ENCODE measurements around the gene PRKCH.

Gene PRKCH

GRCh38 chr14:61537563-61538463, 216.4 kb downstream of the PRKCH start:
- no peak overlapping the region for H3K27ac ChIP-seq (ENCODE audit: low read depth, low read length)
- H2AFZ ChIP-seq (ENCODE audit: low read depth, low read length, severe bottlenecking), result no peak overlapping the region
- no peak overlapping the region for H3K9ac ChIP-seq (ENCODE audit: low read length)
- H3K79me2 ChIP-seq (ENCODE audit: insufficient read depth, low read length), result no peaks in the 10 kb centered on the region
- TF ChIP-seq, protein P1, sequence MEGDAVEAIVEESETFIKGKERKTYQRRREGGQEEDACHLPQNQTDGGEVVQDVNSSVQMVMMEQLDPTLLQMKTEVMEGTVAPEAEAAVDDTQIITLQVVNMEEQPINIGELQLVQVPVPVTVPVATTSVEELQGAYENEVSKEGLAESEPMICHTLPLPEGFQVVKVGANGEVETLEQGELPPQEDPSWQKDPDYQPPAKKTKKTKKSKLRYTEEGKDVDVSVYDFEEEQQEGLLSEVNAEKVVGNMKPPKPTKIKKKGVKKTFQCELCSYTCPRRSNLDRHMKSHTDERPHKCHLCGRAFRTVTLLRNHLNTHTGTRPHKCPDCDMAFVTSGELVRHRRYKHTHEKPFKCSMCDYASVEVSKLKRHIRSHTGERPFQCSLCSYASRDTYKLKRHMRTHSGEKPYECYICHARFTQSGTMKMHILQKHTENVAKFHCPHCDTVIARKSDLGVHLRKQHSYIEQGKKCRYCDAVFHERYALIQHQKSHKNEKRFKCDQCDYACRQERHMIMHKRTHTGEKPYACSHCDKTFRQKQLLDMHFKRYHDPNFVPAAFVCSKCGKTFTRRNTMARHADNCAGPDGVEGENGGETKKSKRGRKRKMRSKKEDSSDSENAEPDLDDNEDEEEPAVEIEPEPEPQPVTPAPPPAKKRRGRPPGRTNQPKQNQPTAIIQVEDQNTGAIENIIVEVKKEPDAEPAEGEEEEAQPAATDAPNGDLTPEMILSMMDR (IDR thresholded peaks at IDR 0.05; ENCODE audit: insufficient read depth, low read length, poor library complexity, severe bottlenecking), result no peak
- TF ChIP-seq EZH2phosphoT487 (conservative IDR thresholded peaks at IDR 0.05; ENCODE audit: low read length), result no peak
- H3K36me3 ChIP-seq (ENCODE audit: low read length), result no peaks in the 10 kb centered on the region
- no peaks in the 10 kb centered on the region for H3K27me3 ChIP-seq (ENCODE audit: low read length)
- H3K9me3 ChIP-seq (ENCODE audit: insufficient read depth, low read length), result no peaks in the 10 kb centered on the region
- no peak overlapping the region for H3K4me2 ChIP-seq (ENCODE audit: low read depth, low read length, poor library complexity, severe bottlenecking)
- H4K20me1 ChIP-seq (ENCODE audit: low read depth, low read length), result no peaks in the 10 kb centered on the region
- H3F3A ChIP-seq (ENCODE audit: insufficient read depth), result no peaks in the 10 kb centered on the region
- no peaks in the 10 kb centered on the region for H3K9me2 ChIP-seq (replicated peaks; ENCODE audit: insufficient read depth, low read length)
- no peak overlapping the region for H3K4me3 ChIP-seq (ENCODE audit: insufficient read depth, low read length, poor library complexity, severe bottlenecking)

- Histone ChIP-seq H3K9me2 (replicated peaks; ENCODE audit: insufficient read depth, low read length) (no peaks in the 10 kb centered on the region), H3K27ac (ENCODE audit: low read depth, low read length) (no peak overlapping the region), H3K36me3 (ENCODE audit: low read length) (no peaks in the 10 kb centered on the region), H2AFZ (ENCODE audit: low read depth, low read length, severe bottlenecking) (no peak overlapping the region), H4K20me1 (ENCODE audit: low read depth, low read length) (no peaks in the 10 kb centered on the region), H3K79me2 (ENCODE audit: insufficient read depth, low read length) (no peaks in the 10 kb centered on the region), H3K4me2 (ENCODE audit: low read depth, low read length, poor library complexity, severe bottlenecking) (no peak overlapping the region), H3F3A (ENCODE audit: insufficient read depth) (no peaks in the 10 kb centered on the region), H3K9ac (ENCODE audit: low read length) (no peak overlapping the region), H3K4me3 (ENCODE audit: insufficient read depth, low read length, poor library complexity, severe bottlenecking) (no peak overlapping the region), H3K9me3 (ENCODE audit: insufficient read depth, low read length) (no peaks in the 10 kb centered on the region), H3K27me3 (ENCODE audit: low read length) (no peaks in the 10 kb centered on the region)
- TF ChIP-seq, protein P1 (IDR thresholded peaks at IDR 0.05; ENCODE audit: insufficient read depth, low read length, poor library complexity, severe bottlenecking), result no peak
- TF ChIP-seq EZH2phosphoT487 (conservative IDR thresholded peaks at IDR 0.05; ENCODE audit: low read length), result no peak
Measured at GRCh38 chr14:61538464-61539022, 217.2 kb downstream of the PRKCH start.

DNA sequence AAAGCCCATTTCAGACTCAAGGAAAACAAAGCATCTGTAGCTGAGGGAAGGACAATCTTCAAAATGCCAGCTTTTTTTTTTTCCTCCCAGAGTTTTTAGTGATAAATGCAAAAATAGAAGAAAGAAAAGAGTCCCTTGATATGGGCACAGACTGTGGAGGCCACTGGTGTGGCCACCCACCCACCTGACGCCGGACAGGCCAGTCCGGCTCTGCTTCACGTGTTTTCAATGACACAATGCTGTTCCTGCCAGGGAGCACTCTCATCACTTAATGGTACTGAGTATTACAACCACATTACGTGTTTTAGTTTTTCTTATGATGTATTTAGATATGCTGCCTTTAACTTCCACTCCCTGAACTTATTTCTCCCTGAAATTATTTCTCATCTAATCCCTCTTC, 218.3 kb downstream of the PRKCH start:
- no peaks in the 10 kb centered on the region for H3F3A ChIP-seq (ENCODE audit: insufficient read depth)
- H3K4me3 ChIP-seq (ENCODE audit: insufficient read depth, low read length, poor library complexity, severe bottlenecking), result no peak overlapping the region
- no peaks in the 10 kb centered on the region for H3K36me3 ChIP-seq (ENCODE audit: low read length)
- TF ChIP-seq, protein P1 (IDR thresholded peaks at IDR 0.05; ENCODE audit: insufficient read depth, low read length, poor library complexity, severe bottlenecking), result no peak
- TF ChIP-seq EZH2phosphoT487 (conservative IDR thresholded peaks at IDR 0.05; ENCODE audit: low read length), result no peak
- H3K79me2 ChIP-seq (ENCODE audit: insufficient read depth, low read length), result no peaks in the 10 kb centered on the region
- H3K27ac ChIP-seq (ENCODE audit: low read depth, low read length), result no peak overlapping the region
- no peak overlapping the region for H2AFZ ChIP-seq (ENCODE audit: low read depth, low read length, severe bottlenecking)
- H3K4me2 ChIP-seq (ENCODE audit: low read depth, low read length, poor library complexity, severe bottlenecking), result no peak overlapping the region
- no peaks in the 10 kb centered on the region for H4K20me1 ChIP-seq (ENCODE audit: low read depth, low read length)
- no peaks in the 10 kb centered on the region for H3K9me3 ChIP-seq (ENCODE audit: insufficient read depth, low read length)
- no peak overlapping the region for H3K9ac ChIP-seq (ENCODE audit: low read length)
- H3K27me3 ChIP-seq (ENCODE audit: low read length), result no peaks in the 10 kb centered on the region
- H3K9me2 ChIP-seq (replicated peaks; ENCODE audit: insufficient read depth, low read length), result no peaks in the 10 kb centered on the region

All from SU-DHL-6 (cell line).